Measurements from ENCODE around the gene GABRR1. TPM values are rescaled to one million over a fixed set of nuclear protein-coding genes. Genes with fewer than 3 reads are reported as not detected.
A peak's percentile ranks its signal among the peaks of the same experiment; 100 is the strongest.

Gene GABRR1
- total and polyA plus RNA-seq, 2 experiments from 2014 or later: not detected

DNA sequence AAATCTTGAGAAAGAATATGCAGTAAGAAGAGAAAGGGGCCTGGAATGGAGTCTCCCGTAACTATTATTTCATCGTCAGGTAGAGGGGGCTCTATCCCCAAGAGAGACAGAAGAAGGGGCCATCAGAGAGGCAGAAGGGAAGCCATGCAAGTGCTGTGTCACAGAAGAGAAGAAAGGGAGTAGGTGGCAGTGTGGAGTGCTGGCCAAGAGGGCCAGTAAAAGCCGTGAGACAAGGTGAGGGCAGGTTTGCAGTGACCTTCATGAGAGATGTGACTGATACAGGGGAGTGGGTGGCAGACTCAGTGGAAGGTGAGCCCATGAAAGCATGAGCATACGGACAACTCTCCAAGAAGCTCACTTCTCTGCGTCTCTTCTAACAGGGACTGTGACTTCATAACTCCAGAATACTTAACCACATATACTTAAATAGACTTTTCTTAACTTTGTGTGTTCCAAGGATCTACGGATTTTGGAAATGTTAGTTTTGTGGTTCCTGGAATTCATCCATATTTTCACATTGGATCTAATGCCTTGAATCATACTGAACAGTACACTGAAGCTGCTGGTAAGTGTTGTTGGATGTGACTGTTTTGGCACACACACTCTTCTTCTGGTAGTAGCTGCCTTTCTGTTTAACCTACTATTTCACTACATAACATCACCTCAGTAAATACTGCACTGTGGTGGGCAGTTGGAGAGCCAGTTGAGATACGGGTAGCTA lies 55.7 kb downstream of the GABRR1 start:
- Histone ChIP-seq H3K36me3 (ENCODE audit: low read depth) (no peaks in the 10 kb centered on the region), H3F3A (ENCODE audit: insufficient read depth) (no peaks in the 10 kb centered on the region), H3K4me2 (ENCODE audit: unreplicated experiment) (no peak overlapping the region), H2AFZ (no peak overlapping the region), H3K27me3 (replicated peaks; ENCODE audit: insufficient read depth) (no peaks in the 10 kb centered on the region), H3K9me3 (ENCODE audit: low read depth) (no peaks in the 10 kb centered on the region), H4K20me1 (ENCODE audit: insufficient read depth) (no peaks in the 10 kb centered on the region), H3K79me2 (ENCODE audit: insufficient read depth) (no peaks in the 10 kb centered on the region), H3K9me2 (ENCODE audit: insufficient read depth) (no peaks in the 10 kb centered on the region), H3K4me1 (ENCODE audit: insufficient read depth) (no peaks in the 10 kb centered on the region), H3K4me3 (no peak overlapping the region), H3K27ac (no peak overlapping the region), H3K9ac (no peak overlapping the region)
- TF ChIP-seq EZH2phosphoT487 (IDR thresholded peaks at IDR 0.05; ENCODE audit: insufficient read depth, low read depth) (no peak), EZH2 (IDR thresholded peaks at IDR 0.05; ENCODE audit: insufficient read depth, poor library complexity, severe bottlenecking) (no peak)
- WGBS, 2 experiments (ENCODE audit: low coverage in 1 of 2, low lambda C conversion rate in 2 of 2, missing lambda C conversion rate in 2 of 2): 70 to 76% methylated on average over 7 of the region's 7 CpGs
- in situ Hi-C loops (cut with MboI): no loop called here
- peak; percentile 3 for DNase-seq

DNA sequence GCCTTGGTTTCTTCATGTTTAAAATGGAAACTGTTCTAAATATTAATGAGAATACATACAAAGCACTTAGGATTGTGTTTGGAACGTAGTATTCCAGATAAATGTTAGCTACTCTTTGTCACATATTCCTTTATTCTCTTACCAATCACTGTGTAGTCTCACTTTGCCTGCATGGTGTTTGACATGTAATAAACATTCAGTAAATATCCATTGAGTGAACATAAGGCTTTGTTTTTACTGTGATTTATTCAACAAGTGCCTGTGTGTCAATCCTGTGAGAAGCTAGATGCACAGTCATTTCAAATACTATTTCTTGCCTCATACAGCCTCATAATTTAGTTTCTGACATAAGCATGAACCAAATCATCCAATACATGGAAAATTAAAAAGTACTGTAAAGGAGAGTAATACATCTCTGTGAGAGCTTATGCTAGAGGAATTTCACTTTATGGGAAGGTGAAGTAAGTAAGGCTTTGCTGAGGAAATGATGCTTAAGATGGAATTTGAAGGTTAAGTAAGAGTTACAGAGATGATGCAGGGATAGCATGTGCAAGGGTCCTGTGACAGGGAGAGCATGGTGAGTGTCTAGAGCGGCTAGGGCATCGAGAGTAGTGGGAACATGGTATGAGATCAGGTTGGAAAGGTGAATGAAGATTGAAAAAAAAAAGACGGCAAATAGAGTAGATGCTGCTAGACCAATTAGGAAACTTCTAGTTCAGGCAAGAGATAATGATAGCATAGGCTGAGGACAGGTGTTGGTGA lies 56.6 kb downstream of the GABRR1 start:
- H3K27ac ChIP-seq: no peak overlapping the region
- no peak overlapping the region for H3K9ac ChIP-seq
- in situ Hi-C loops (cut with MboI): no loop called here
- WGBS, 2 experiments (ENCODE audit: low coverage in 1 of 2, low lambda C conversion rate in 2 of 2, missing lambda C conversion rate in 2 of 2): 94 to 97% methylated on average over 4 of the region's 4 CpGs
- H3K9me3 ChIP-seq (ENCODE audit: low read depth): no peaks in the 10 kb centered on the region
- no peak overlapping the region for H3K4me2 ChIP-seq (ENCODE audit: unreplicated experiment)
- H4K20me1 ChIP-seq (ENCODE audit: insufficient read depth): no peaks in the 10 kb centered on the region
- H2AFZ ChIP-seq: no peak overlapping the region
- no peak for DNase-seq
- TF ChIP-seq EZH2 (IDR thresholded peaks at IDR 0.05; ENCODE audit: insufficient read depth, poor library complexity, severe bottlenecking): no peak
- no peak for TF ChIP-seq EZH2phosphoT487 (IDR thresholded peaks at IDR 0.05; ENCODE audit: insufficient read depth, low read depth)
- H3K36me3 ChIP-seq (ENCODE audit: low read depth): no peaks in the 10 kb centered on the region
- H3K27me3 ChIP-seq (replicated peaks; ENCODE audit: insufficient read depth): no peaks in the 10 kb centered on the region
- no peaks in the 10 kb centered on the region for H3K4me1 ChIP-seq (ENCODE audit: insufficient read depth)
- H3K79me2 ChIP-seq (ENCODE audit: insufficient read depth): no peaks in the 10 kb centered on the region
- H3F3A ChIP-seq (ENCODE audit: insufficient read depth): no peaks in the 10 kb centered on the region
- H3K9me2 ChIP-seq (ENCODE audit: insufficient read depth): no peaks in the 10 kb centered on the region
- H3K4me3 ChIP-seq: no peak overlapping the region

DNA sequence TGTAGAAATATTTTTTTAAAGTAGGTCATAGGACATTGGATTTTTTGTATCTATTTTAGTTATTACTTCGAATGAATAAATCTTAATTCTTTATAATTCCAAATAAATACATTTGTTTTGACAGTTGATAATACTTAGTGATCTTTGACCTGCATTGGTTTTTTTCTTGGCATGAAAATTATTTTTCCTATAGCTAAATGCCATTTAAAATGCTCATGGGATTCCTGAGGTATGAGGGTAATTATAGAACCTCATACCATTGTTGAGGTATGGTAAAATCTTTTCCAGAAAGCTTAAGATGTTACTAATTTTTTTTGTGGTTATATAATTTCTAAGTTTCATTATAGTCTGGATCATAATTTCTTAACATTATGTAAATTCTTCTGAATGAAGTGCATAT lies 63.0 kb downstream of the GABRR1 start:
- Histone ChIP-seq H3F3A (ENCODE audit: insufficient read depth) (no peaks in the 10 kb centered on the region), H2AFZ (no peak overlapping the region), H3K4me3 (no peak overlapping the region), H3K79me2 (ENCODE audit: insufficient read depth) (no peaks in the 10 kb centered on the region), H3K27me3 (replicated peaks; ENCODE audit: insufficient read depth) (no peaks in the 10 kb centered on the region), H3K9ac (no peak overlapping the region), H3K9me3 (ENCODE audit: low read depth) (no peaks in the 10 kb centered on the region), H3K9me2 (ENCODE audit: insufficient read depth) (no peaks in the 10 kb centered on the region), H3K36me3 (ENCODE audit: low read depth) (no peaks in the 10 kb centered on the region), H4K20me1 (ENCODE audit: insufficient read depth) (no peaks in the 10 kb centered on the region), H3K4me2 (ENCODE audit: unreplicated experiment) (peak overlapping the region; percentile 18), H3K4me1 (ENCODE audit: insufficient read depth) (peaks cover 6% of the 10 kb centered on the region; the same call in 1 of the 2 replicates), H3K27ac (no peak overlapping the region)
- in situ Hi-C loops (cut with MboI): no loop called here
- WGBS, 2 experiments (ENCODE audit: low coverage in 1 of 2, low lambda C conversion rate in 2 of 2, missing lambda C conversion rate in 2 of 2): 94 to 95% methylated on average over 1 of the region's 1 CpG
- peak; percentile 18 for DNase-seq
- TF ChIP-seq EZH2 (IDR thresholded peaks at IDR 0.05; ENCODE audit: insufficient read depth, poor library complexity, severe bottlenecking) (no peak), EZH2phosphoT487 (IDR thresholded peaks at IDR 0.05; ENCODE audit: insufficient read depth, low read depth) (no peak)

DNA sequence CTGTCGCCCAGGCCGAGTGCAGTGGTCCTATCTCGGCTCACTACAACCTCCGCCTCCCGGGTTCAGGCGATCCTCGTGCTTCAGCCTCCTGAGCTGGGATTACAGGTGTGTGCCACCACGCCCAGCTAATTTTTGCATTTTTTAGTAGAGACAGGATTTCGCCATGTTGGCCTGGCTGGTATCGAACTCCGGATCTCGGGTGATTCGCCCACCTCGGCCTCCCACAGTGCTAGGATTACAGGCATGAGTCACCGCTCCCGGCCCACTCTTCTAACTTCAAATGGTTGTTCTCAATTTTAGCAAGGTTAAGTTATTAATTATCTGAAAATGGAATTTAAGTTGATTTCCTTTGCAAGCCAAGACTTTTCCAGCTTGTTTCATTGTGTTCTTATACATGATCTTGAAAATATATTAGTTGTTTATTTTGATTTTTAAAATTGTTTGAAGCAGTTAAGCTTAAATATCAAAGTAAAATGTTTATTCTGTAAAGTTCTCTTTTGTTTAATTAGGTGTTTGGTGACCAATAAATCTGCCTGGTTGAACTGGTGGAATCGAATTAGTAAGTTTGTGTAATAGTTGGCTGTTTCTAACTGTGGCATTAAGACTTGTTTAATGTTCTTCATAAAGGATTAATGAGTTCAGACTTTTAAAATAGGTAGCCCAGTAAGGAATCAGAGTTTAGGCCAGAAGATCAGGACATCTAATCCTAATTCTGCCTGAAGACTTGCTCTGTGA lies 69.0 kb downstream of the GABRR1 start:
- H3K27ac ChIP-seq: no peak overlapping the region
- H3K4me1 ChIP-seq (ENCODE audit: insufficient read depth): peaks cover 6% of the 10 kb centered on the region; the same call in 1 of the 2 replicates
- no peaks in the 10 kb centered on the region for H3K36me3 ChIP-seq (ENCODE audit: low read depth)
- peaks cover 7% of the 10 kb centered on the region; the same call in 1 of the 2 replicates for H3F3A ChIP-seq (ENCODE audit: insufficient read depth)
- H3K27me3 ChIP-seq (replicated peaks; ENCODE audit: insufficient read depth): no peaks in the 10 kb centered on the region
- WGBS, 2 experiments (ENCODE audit: low coverage in 1 of 2, low lambda C conversion rate in 2 of 2, missing lambda C conversion rate in 2 of 2): 82 to 86% methylated on average over 17 of the region's 17 CpGs
- H3K4me3 ChIP-seq: no peak overlapping the region
- TF ChIP-seq EZH2 (IDR thresholded peaks at IDR 0.05; ENCODE audit: insufficient read depth, poor library complexity, severe bottlenecking) (no peak), EZH2phosphoT487 (IDR thresholded peaks at IDR 0.05; ENCODE audit: insufficient read depth, low read depth) (no peak)
- no peak overlapping the region for H3K9ac ChIP-seq
- peak; percentile 36 for DNase-seq
- H2AFZ ChIP-seq: no peak overlapping the region
- no peaks in the 10 kb centered on the region for H3K79me2 ChIP-seq (ENCODE audit: insufficient read depth)
- H3K4me2 ChIP-seq (ENCODE audit: unreplicated experiment): no peak overlapping the region
- H4K20me1 ChIP-seq (ENCODE audit: insufficient read depth): no peaks in the 10 kb centered on the region
- H3K9me2 ChIP-seq (ENCODE audit: insufficient read depth): no peaks in the 10 kb centered on the region
- H3K9me3 ChIP-seq (ENCODE audit: low read depth): no peaks in the 10 kb centered on the region
- in situ Hi-C loops (cut with MboI): no loop called here
